ENCODE measurements around the gene SBF2. TPM values are rescaled to one million over a fixed set of nuclear protein-coding genes. Genes with fewer than 3 reads are reported as not detected.

SBF2 gene
- total RNA-seq, 4 donors from 2014 or later = 67.5 to 92.9 (median 71.6) TPM

DNA sequence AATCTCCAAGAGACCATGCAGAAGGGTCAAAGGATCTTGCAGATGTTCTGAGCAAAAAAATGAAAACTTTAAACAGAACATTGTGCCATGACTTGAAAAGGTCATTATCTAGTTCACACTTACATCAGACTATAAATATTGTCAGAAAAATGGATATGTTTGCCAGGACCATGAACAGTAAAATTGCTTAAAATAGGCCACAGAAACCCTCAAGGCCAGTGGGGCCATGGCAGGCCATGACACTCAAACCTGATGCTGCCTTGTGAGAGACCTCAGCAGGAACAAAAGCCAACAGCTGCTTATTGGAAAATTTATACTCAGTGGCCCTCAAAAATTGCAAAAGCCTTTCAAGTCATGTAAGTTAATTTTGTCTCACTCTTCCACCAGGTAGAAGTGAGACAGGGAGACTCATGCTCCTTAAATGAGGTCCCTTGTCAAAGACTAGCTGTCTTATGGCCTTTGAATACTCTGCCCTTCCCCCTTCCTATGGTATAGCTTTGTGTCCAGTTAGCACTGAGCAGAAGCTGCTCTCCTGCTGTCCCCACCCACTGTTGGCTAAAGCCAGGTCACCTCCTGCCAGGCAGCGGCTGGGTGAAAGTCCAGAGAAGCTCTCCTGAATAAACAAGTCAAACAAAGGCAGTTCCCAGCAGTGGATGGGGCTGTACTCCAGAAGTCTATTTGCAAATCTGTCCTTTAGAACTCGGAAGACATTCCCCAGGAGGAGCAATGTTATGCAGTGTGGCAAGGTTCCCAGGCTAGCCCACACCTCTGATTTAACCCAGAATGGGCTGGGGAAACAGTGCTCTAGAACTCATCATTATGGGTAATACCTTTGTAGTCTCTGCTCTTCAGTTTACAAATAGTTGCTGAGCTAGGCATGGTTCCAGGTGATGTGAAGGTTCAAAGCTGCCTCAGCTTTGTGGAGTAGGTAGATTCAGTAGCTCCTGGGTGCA lies 32.3 kb upstream of the SBF2 start:
- intact Hi-C loops (cut with DNase I) = no loop called here
- Histone ChIP-seq H3K27ac (peak overlapping the region in 2 of 3 donors; percentile 40 to 58), H3K9me3 (no peaks in the 10 kb centered on the region), H3K27me3 (no peaks in the 10 kb centered on the region), H3K4me1 (peaks cover 22 to 41% of the 10 kb centered on the region in 2 donors), H3K4me3 (replicated peaks in 1 of 3) (no peak overlapping the region), H3K36me3 (no peaks in the 10 kb centered on the region)
- TF ChIP-seq, protein P1, sequence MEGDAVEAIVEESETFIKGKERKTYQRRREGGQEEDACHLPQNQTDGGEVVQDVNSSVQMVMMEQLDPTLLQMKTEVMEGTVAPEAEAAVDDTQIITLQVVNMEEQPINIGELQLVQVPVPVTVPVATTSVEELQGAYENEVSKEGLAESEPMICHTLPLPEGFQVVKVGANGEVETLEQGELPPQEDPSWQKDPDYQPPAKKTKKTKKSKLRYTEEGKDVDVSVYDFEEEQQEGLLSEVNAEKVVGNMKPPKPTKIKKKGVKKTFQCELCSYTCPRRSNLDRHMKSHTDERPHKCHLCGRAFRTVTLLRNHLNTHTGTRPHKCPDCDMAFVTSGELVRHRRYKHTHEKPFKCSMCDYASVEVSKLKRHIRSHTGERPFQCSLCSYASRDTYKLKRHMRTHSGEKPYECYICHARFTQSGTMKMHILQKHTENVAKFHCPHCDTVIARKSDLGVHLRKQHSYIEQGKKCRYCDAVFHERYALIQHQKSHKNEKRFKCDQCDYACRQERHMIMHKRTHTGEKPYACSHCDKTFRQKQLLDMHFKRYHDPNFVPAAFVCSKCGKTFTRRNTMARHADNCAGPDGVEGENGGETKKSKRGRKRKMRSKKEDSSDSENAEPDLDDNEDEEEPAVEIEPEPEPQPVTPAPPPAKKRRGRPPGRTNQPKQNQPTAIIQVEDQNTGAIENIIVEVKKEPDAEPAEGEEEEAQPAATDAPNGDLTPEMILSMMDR (IDR thresholded peaks at IDR 0.05) = no peak
- no peak for TF ChIP-seq POLR2A (IDR thresholded peaks at IDR 0.05)
- 13 to 40% methylated on average over 2 of the region's 2 CpGs for WGBS, 2 donors
- DNase-seq = peak; percentile 58 to 64

DNA sequence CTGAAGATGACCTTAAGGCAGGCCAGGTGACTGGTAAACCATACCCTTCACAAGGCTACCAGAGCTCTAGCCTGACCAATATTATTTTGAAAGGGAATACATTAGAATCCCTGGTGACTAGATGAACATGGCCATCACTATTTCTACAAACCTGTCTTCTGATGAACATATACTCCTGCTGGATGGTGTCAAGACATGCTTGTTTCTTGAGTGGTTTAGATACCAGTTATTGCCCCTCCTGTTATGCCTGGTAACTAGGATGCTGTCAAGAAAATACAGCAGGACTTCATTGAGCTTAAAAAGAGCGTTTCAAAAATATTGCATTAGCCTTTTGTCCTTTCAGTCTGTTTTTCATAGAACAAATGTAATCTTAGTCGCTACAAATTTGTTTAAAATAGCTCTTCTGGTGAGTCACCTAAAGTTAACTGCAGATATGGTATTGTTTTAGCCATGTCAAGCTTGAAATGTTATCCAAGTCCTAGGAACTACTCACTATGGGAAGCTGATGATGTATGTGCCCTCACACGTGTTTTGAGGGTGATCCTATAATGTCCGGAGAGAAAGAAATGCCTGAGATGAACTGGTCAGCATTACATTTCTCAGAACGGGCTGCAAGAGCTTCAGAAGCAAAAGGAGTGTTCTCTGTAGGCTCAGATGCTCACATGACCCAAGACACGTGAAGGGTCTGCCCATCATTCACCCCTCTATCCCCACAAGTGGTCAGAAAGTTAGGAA lies 31.4 kb upstream of the SBF2 start:
- TF ChIP-seq, protein P1 (IDR thresholded peaks at IDR 0.05) = no peak
- TF ChIP-seq POLR2A (IDR thresholded peaks at IDR 0.05) = no peak
- Histone ChIP-seq H3K36me3 (no peaks in the 10 kb centered on the region), H3K9me3 (no peaks in the 10 kb centered on the region), H3K27ac (peak overlapping the region in 1 of 3 donors; percentile 58), H3K4me1 (peaks cover 22 to 41% of the 10 kb centered on the region in 2 donors), H3K27me3 (no peaks in the 10 kb centered on the region), H3K4me3 (replicated peaks in 1 of 3) (no peak overlapping the region)
- DNase-seq = no peak
- intact Hi-C loops (cut with DNase I) = no loop called here
- 70 to 77% methylated on average over 6 of the region's 6 CpGs for WGBS, 2 donors

DNA sequence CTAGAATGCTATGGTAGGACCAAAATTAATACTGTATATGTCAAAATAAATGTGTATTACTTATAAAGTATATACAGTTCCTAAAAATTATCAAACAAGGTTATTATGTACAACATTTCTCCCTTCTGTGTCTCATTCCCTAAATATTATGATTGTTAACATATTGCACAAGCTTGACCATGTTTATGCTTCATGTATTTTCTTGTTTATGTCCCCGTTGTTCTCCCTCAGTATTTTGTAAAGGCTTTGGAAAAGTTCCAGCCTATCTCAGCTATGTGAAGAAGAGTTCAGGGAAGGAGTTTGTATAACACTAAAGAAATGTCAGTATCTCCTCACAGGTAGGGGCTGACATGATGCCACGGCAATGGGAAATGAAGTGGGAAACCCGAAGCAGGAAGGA lies 30.5 kb upstream of the SBF2 start:
- Histone ChIP-seq H3K27ac (no peak overlapping the region), H3K4me1 (peaks cover 22 to 41% of the 10 kb centered on the region in 2 donors), H3K36me3 (no peaks in the 10 kb centered on the region), H3K9me3 (no peaks in the 10 kb centered on the region), H3K27me3 (no peaks in the 10 kb centered on the region), H3K4me3 (replicated peaks in 1 of 3) (no peak overlapping the region)
- intact Hi-C loops (cut with DNase I) = loop anchor here (5.0 kb wide), 1 partner anchor 567 kb away; no protein-coding TSS in a partner anchor
- DNase-seq = no peak
- TF ChIP-seq, protein P1 (IDR thresholded peaks at IDR 0.05) = no peak
- no peak for TF ChIP-seq POLR2A (IDR thresholded peaks at IDR 0.05)
- 80 to 81% methylated on average over 3 of the region's 3 CpGs for WGBS, 2 donors

DNA sequence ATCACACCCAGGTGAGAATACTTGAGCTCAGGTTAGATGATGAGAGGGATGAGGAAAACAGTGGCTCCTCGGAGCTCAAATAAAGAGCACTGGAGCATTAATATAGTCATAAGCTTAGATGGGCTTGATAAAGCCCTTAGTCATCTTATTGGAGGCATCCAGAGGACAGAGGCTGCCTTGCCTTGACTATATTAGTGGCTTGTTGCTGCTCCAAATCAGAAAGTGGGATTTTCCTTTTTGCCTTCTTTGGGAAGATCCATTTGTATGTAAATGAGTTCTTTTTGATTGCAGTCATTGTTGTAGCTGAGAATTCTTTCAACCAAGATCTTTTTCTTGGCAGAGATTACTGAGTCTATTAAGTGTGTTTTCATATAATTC lies 29.8 kb upstream of the SBF2 start:
- peaks cover 16 to 35% of the 10 kb centered on the region in 2 donors for H3K4me1 ChIP-seq
- H3K4me3 ChIP-seq (replicated peaks in 1 of 3) = no peak overlapping the region
- H3K27ac ChIP-seq = no peak overlapping the region
- no peaks in the 10 kb centered on the region for H3K9me3 ChIP-seq
- TF ChIP-seq, protein P1 (IDR thresholded peaks at IDR 0.05) = no peak
- TF ChIP-seq POLR2A (IDR thresholded peaks at IDR 0.05) = no peak
- no peaks in the 10 kb centered on the region for H3K27me3 ChIP-seq
- WGBS, 2 donors = 27 to 36% methylated on average over 1 of the region's 1 CpG
- no peak for DNase-seq
- no peaks in the 10 kb centered on the region for H3K36me3 ChIP-seq
- intact Hi-C loops (cut with DNase I) = loop anchor here (5.0 kb wide), 1 partner anchor 566 kb away; no protein-coding TSS in a partner anchor
